HepG2 (cell line): Measurements from ENCODE around the gene KIF27. TPM values are rescaled to one million over a fixed set of nuclear protein-coding genes. Genes with fewer than 3 reads are reported as not detected.

ENCODE experiments used
- ATAC-seq: fragments of 200-7000 bp; cut with Tn5 transposase; 3 replicates; pipeline ENCODE4 v1.9.1; 2020; ENCODE audit warnings: mild to moderate bottlenecking, moderate library complexity
- BruUV-seq: library from RNA; stranded (reverse); fragments of 400-500 nt; replicated peaks from 2 replicates; lab custom pipeline; 2021; lab: Mats Ljungman, UMichigan
- CTCF ChIA-PET: fragments of 300-600 bp; formaldehyde crosslinking; extraction: SDS; loops from one replicate; lab custom pipeline; 2021; ENCODE audit warnings: low total read pairs, inconsistent platforms, low intra/inter-chr PET ratio; lab: Yijun Ruan, JAX
- POLR2A ChIA-PET: fragments of 350-600 bp; sonication (Branson Sonifier 250); formaldehyde crosslinking; loops from one replicate; lab custom pipeline; 2020; ENCODE audit warnings: antibody characterized with exemption, inconsistent platforms; lab: Yijun Ruan, JAX
- DNase-seq: peaks from one replicate; pipeline ENCODE4 v3.0.0-alpha.2; 2015; ENCODE audit warnings: low spot score
- FAIRE-seq: peaks from 3 replicates; lab custom pipeline; 2011; peaks lifted over from hg19 to GRCh38; lab: Jason Lieb, UNC
- H2AFZ ChIP-seq: one replicate; pipeline ENCODE4 v1.6.1; 2011; ENCODE audit warnings: low read length, inconsistent platforms
- H3K27ac ChIP-seq: fragments of 300-600 bp; 3 replicates; pipeline ENCODE4 v1.8.0; 2011; ENCODE audit warnings: mixed run types, mild to moderate bottlenecking, mixed read lengths, low read length, inconsistent platforms; ENCODE audit not compliant: insufficient read depth; ENCODE audit errors: extremely low read length
- H3K27me3 ChIP-seq, 2 experiments: fragments of 200-600 bp in 1 of 2; 2 replicates in 1 of 2; 3 replicates in 1 of 2; pipeline versions ENCODE4 v1.6.0 to v1.8.0; 2011; ENCODE audit warnings: low read length in 2 of 2, mild to moderate bottlenecking in 2 of 2, moderate library complexity in 2 of 2, inconsistent platforms in 1 of 2; ENCODE audit not compliant: insufficient read depth in 2 of 2, control insufficient read depth in 1 of 2
- H3K36me3 ChIP-seq, 2 experiments: fragments of 200-600 bp in 1 of 2; replicated peaks in 1 of 2; 2 replicates in 1 of 2; 3 replicates in 1 of 2; pipeline versions ENCODE4 v1.5.1 to v1.8.0; 2011; ENCODE audit warnings: low read length in 2 of 2, inconsistent platforms in 1 of 2; ENCODE audit not compliant: insufficient read depth in 2 of 2, control insufficient read depth in 1 of 2
- H3K4me1 ChIP-seq: 2 replicates; pipeline ENCODE4 v1.5.1; 2012; ENCODE audit warnings: low read length, inconsistent platforms; ENCODE audit not compliant: insufficient read depth
- H3K4me2 ChIP-seq: 2 replicates; pipeline ENCODE4 v1.6.0; 2011; ENCODE audit warnings: low read depth, low read length, inconsistent platforms
- H3K4me3 ChIP-seq, 3 experiments: fragments of 200-600 bp in 1 of 3; sonication (generic), shearing (Covaris generic) in 1 of 3; replicated peaks in 1 of 3; 2 replicates each; pipeline ENCODE4 v1.5.1; 2011 to 2016; ENCODE audit warnings: low read length in 3 of 3, inconsistent platforms in 2 of 3, low read depth in 2 of 3, mild to moderate bottlenecking in 2 of 3, control low read depth in 1 of 3, mixed read lengths in 1 of 3; ENCODE audit not compliant: insufficient read depth in 1 of 3
- H3K79me2 ChIP-seq: one replicate; pipeline ENCODE4 v1.6.1; 2011; ENCODE audit warnings: low read length, inconsistent platforms; ENCODE audit not compliant: insufficient read depth
- H3K9ac ChIP-seq: 2 replicates; pipeline ENCODE4 v1.6.0; 2011; ENCODE audit warnings: mild to moderate bottlenecking, low read depth, low read length, inconsistent platforms; ENCODE audit not compliant: insufficient read depth
- H3K9me3 ChIP-seq: 2 replicates; pipeline ENCODE4 v1.5.1; 2012; ENCODE audit warnings: mild to moderate bottlenecking, low read length
- H4K20me1 ChIP-seq: 2 replicates; pipeline ENCODE4 v1.6.0; 2011; ENCODE audit warnings: inconsistent platforms, mild to moderate bottlenecking, low read length, moderate library complexity; ENCODE audit not compliant: insufficient read depth
- ERF ChIP-seq: IDR thresholded peaks from 2 replicates; pipeline ENCODE4 v1.6.1; 2018; ENCODE audit warnings: missing biosample characterization, missing genetic modification reagents
- MAFK ChIP-seq, 2 experiments: IDR thresholded peaks in 1 of 2; conservative IDR thresholded peaks in 1 of 2; 2 replicates each; pipeline ENCODE4 v1.6.1; 2011; ENCODE audit warnings: improper control_type of control experiment in 2 of 2, low read length in 2 of 2
- MEIS1 ChIP-seq: sonication (generic); formaldehyde crosslinking; IDR thresholded peaks from 2 replicates; pipeline ENCODE4 v1.9.0; 2021; ENCODE audit warnings: mild to moderate bottlenecking, missing genetic modification reagents, moderate library complexity, borderline replicate concordance
- NFIB ChIP-seq: sonication (generic); formaldehyde crosslinking; IDR thresholded peaks from 2 replicates; pipeline ENCODE4 v1.9.0; 2021; ENCODE audit warnings: missing genetic modification reagents, mild to moderate bottlenecking, borderline replicate concordance
- POLR2AphosphoS5 ChIP-seq: IDR thresholded peaks from 2 replicates; pipeline ENCODE4 v1.6.1; 2012; ENCODE audit warnings: low read depth, low read length
- RAD21 ChIP-seq: fragments of 450-650 bp; formaldehyde crosslinking; IDR thresholded peaks from 2 replicates; pipeline ENCODE4 v1.5.0; 2020; ENCODE audit warnings: mild to moderate bottlenecking
- RARG ChIP-seq: sonication (generic); formaldehyde crosslinking; IDR thresholded peaks from 2 replicates; pipeline ENCODE4 v1.4.0; 2020; ENCODE audit warnings: low read depth, mild to moderate bottlenecking, missing genetic modification reagents
- RXRB ChIP-seq: IDR thresholded peaks from 2 replicates; pipeline ENCODE4 v1.6.1; 2016; ENCODE audit warnings: borderline replicate concordance, missing genetic modification reagents, missing compliant biosample characterization
- SRSF4 ChIP-seq: fragments of 200-400 bp; formaldehyde crosslinking; IDR thresholded peaks from one replicate; pipeline ENCODE4 v1.6.1; 2018; ENCODE audit warnings: mild to moderate bottlenecking, low read depth, low read length, moderate library complexity; ENCODE audit not compliant: poor library complexity, severe bottlenecking
- U2AF1 ChIP-seq: fragments of 200-400 bp; formaldehyde crosslinking; optimal IDR thresholded peaks from 2 replicates; pipeline ENCODE3; 2017; ENCODE audit warnings: mild to moderate bottlenecking, low read depth, low read length
- ZBTB25 ChIP-seq: IDR thresholded peaks from 2 replicates; pipeline ENCODE4 v1.6.1; 2018; ENCODE audit warnings: missing genetic modification reagents
- ZFY ChIP-seq: sonication (generic); formaldehyde crosslinking; IDR thresholded peaks from 2 replicates; pipeline ENCODE4 v1.4.0; 2020; ENCODE audit warnings: missing genetic modification reagents
- ZNF432 ChIP-seq: sonication (generic); formaldehyde crosslinking; IDR thresholded peaks from 2 replicates; pipeline ENCODE4 v1.5.0; 2020; ENCODE audit warnings: missing genetic modification reagents, mild to moderate bottlenecking, borderline replicate concordance
- ZNF446 ChIP-seq: sonication (generic); formaldehyde crosslinking; IDR thresholded peaks from 2 replicates; pipeline ENCODE4 v1.5.0; 2020; ENCODE audit warnings: mild to moderate bottlenecking, missing genetic modification reagents
- ZNF737 ChIP-seq: sonication (generic); formaldehyde crosslinking; IDR thresholded peaks from 2 replicates; pipeline ENCODE4 v1.5.0; 2020; ENCODE audit warnings: missing genetic modification reagents, mild to moderate bottlenecking, borderline replicate concordance
- WGBS: methylation state at CpG from one replicate; pipeline ENCODE4 v1.1.6; 2017; ENCODE audit warnings: low lambda C conversion rate; 5-methylcytosine and 5-hydroxymethylcytosine counted together
- in situ Hi-C: cut with HindIII; loops from 2 replicates; pipeline ENCODE4 v1.10.0; 2017; ENCODE audit warnings: low pct_unique_long_range_greater_than_20kb; ENCODE audit not compliant: extremely low pct_ligation_motif_present
- intact Hi-C: fragments of 100-400 bp; cut with micrococcal nuclease; formaldehyde crosslinking; loops from one replicate; pipeline ENCODE4 v1.10.0; 2022; ENCODE audit not compliant: unreplicated experiment
- polyA plus RNA-seq, 8 experiments: library from polyadenylated mRNA; depleted of rRNA in 3 of 8; stranded (reverse) in 7 of 8; unstranded in 1 of 8; fragments of >200 nt; fragmentation: Illumina TruSeq in 4 of 8; extraction: Trizol in 4 of 8; gene quantifications; 2 replicates each; pipeline versions ENCODE4 v1.2.1 to v1.2.3, GENCODE V29; 2011 to 2016; ENCODE audit warnings: low read depth in 4 of 8, missing spikeins in 1 of 8, mixed read lengths in 1 of 8; ENCODE audit not compliant: insufficient read depth in 1 of 8
- total RNA-seq, 5 experiments: library from RNA; depleted of rRNA; stranded (reverse); fragments of >200 nt; fragmentation: Illumina TruSeq; extraction: Trizol; gene quantifications; 2 replicates each; pipeline ENCODE4 v1.2.3, GENCODE V29; 2016; ENCODE audit warnings: low read depth in 1 of 5

The KIF27 gene
- total and polyA plus RNA-seq, 2 of the 13 experiments (the other 11 are each of a cell fraction or from before 2014, with no cell fraction given) = 0.95 to 4.1 TPM

- CTCF ChIA-PET = no interaction called here
- Histone ChIP-seq H3K9ac (no peak overlapping the region), H3K4me2 (no peak overlapping the region), H3K79me2 (peaks cover 5% of the 10 kb centered on the region), H3K4me3 (no peak overlapping the region), H4K20me1 (no peaks in the 10 kb centered on the region), H3K27me3 (no peaks in the 10 kb centered on the region; a peak in 1 of 5 replicates), H3K9me3 (no peaks in the 10 kb centered on the region), H3K27ac (no peak overlapping the region), H3K4me1 (peaks cover 45% of the 10 kb centered on the region), H2AFZ (no peak overlapping the region), H3K36me3 (no peaks in the 10 kb centered on the region)
- ATAC-seq (no peak), FAIRE-seq (no peak), DNase-seq (no peak)
- 67% methylated on average over 5 of the region's 5 CpGs for WGBS
- in situ Hi-C loops (no loop called here), intact Hi-C loops (no loop called here)
- no TSS peak for BruUV-seq
- TF ChIP-seq RXRB (CRISPR knock-in tag) (no peak), ZFY (CRISPR knock-in tag) (no peak), MEIS1 (CRISPR knock-in tag) (no peak), NFIB (CRISPR knock-in tag) (no peak), ZNF446 (CRISPR knock-in tag) (no peak), RARG (CRISPR knock-in tag) (no peak), U2AF1 (no peak), RAD21 (no peak), ERF (no peak), ZBTB25 (CRISPR knock-in tag) (no peak), SRSF4 (no peak), ZNF432 (CRISPR knock-in tag) (no peak), POLR2AphosphoS5 (no peak), MAFK (conservative IDR thresholded peaks at IDR 0.05 in 1 of 2, IDR thresholded peaks at IDR 0.05 in 1 of 2; ENCODE audit: low read length in 2 of 2) (no peak), ZNF737 (CRISPR knock-in tag) (no peak)
- POLR2A ChIA-PET = interaction anchor here (8.0 kb wide), 1 partner anchor 18 kb away, joined by 96 read pairs; the partner anchor contains the start of genes HNRNPK and RMI1
These were observed 39.8 kb upstream of the KIF27 start for GRCh38 chr9:83960991-83961390.
